ENCODE results near the gene CRB3.
"Not testable (repeated sequence)": the region's sequence is repeated elsewhere in the genome, so short reads cannot be mapped to it uniquely, and the experiment has no call there.

Gene CRB3

GRCh38 chr19:6495947-6496346, 31.9 kb downstream of the CRB3 start:
- DNase-seq, result no peak

DNA sequence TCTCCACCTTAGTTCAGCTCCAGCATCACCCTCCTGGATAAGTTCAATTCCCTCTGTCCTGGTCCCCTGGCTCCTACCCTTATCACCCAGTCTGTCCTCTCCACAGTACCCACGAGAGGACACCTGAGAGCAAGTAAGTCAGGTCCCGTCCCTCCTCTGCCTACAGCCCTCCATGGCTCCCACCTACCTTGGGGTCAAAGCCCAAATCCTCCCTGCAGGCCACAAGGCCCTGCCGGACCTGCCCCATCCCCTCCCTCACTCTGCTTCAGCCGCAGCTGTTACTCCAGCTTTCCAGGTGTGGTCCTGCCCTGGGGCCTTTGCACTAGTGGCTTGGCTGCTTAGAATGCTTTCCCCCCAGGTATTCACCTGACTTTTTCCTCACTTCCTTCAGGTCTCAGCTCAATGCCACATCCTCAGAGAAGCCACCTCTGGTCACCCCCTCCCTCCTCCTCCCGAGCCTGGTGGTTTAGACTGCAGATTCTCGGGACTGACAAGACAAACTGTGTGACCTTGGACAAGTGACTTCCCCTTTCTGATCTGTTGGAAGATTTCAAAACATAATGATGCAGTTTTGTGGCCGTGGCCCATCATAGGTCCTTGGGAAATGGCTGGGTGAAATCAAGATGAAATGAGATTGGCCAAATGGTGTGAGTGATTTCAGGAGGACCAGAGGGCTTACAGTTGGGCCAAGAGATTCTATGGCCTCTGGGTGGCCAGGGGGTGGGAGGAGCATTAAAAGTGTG, 34.4 kb downstream of the CRB3 start:
- peak; percentile 92 to 94 for DNase-seq

- no peak for DNase-seq
Measured at GRCh38 chr19:6499052-6499790, 35.1 kb downstream of the CRB3 start.

DNA sequence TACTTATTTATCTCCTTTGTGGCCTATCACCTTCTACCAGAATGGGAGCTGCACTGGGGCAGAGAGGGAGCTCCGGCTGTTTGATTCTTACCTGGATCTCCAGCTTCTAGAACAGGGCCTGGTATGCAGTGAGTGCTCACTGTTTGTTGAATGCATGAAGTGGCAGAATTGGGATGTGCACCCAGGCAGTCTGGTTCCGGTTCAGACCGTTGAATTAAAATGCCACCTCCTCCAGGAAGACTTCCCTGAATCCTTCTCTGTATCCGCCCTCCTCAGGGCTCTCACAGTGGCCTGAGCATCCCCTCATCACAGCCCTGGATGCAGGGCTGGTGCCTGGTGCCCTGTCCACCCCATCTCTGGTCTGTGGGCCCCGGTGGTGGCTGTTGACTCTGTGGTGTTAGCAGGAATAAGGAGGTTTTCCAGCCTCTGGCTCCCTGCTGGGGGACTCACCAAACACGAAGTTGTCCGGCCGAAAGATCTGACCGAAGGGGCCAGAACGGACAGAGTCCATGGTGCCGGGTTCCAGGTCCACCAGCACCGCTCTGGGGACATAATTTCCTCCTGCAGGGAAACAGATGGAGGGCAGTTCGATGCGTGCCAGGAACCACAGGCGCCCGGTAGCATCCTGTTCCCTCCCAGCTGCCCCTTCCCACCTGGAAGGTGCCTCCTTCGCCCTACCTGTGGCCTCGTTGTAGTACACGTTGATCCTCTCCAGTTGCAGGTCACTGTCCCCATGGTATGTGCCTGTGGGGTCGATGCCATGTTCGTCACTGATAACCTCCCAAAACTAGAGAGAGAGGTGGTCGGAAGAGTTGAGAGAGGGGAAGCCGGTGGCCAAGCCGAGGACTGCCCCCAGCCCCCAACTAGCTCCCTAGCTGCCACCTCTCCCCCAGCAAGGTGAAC, 37.0 kb downstream of the CRB3 start:
- DNase-seq, result no peak

DNA sequence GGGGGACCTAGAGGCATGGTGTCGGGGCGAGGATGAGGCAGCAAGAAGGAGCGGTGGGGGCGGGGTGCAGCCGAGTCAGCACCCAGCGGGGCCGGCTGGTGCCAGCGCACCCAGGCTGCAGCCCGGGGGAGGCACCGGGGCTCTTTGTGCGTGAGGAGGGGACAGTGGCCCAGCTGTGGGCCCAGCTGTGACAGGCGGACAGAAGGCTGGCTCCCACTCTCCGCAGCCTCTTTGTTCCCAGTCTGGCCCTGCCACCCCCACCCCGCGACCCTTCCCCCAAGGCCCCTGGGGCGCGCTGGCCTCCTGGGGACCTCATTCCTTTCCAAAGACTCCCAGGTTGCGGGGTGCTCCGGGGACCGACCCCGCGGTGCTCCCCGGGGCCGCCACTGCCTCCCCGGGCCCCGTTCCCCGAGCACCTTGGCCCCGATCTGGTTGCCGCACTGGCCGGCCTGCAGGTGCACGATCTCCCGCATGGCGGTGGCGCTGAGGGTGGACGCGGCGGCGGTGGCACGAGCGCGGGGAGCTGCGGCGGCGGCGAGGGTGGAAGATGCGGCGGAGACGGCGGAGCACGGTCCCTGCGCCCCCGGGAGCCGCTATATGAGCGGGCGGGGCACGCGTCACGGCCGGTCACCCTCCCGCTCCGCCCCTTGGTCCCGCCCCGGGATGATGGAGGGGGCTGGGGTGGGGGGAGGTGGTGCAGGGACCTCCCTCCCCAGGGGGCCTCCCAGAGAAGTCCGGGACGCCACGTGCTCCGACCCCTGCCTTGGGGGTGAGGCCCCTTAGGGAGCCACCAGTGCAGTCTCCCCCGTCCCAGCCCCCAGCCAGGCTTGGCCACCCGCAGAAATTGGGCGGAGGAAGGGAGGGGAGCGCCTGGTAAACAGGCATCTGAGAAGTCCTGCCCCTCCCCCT, 37.9 kb downstream of the CRB3 start, which contains the start of gene TUBB4A:
TUBB4A (minus strand) TSS at position 570 of the 909 bp plus-strand sequence; CDS start at position 473, 97 bp downstream.
- no peak for DNase-seq

DNA sequence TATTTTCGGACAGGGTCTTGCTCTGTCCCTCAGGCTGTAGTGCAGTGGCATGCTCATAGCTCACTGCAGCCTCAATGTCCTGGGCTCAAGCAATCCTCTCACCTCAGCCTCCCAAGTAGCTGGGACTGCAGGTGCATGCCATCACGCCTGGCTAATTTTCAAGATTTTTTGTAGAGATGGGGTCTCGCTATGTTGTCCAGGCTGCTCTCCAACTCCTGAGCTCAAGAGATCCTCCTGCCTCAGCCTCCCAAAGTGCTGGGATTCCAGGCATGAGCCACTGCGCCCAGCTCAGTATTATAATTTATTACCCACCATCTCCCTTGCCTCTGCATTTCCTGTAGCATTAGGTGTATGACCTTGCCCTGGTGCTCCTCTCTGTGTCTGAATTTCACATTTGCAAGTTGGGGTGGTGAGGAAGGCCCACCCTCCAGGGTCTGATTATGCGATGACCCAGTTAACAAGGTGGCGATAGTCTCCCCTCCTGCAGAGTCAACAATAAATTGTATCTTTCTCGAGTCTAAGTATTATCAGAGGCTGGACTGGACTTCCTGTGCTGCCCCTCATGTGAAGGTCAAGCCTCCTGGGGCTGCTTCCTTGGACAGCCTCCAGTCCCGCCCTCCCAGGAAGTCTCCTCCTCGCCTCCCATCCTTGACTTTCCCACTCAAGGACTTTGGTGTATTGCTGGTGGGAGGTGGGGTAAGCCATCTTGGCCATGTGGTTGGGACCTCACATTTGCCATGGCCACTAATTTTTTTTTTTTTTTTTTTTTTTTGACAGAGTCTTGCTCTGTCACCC, 39.5 kb downstream of the CRB3 start:
- no peak for DNase-seq

GRCh38 chr19:6508028-6508771, 44.1 kb downstream of the CRB3 start:
- DNase-seq, result not testable (repeated sequence)

DNA sequence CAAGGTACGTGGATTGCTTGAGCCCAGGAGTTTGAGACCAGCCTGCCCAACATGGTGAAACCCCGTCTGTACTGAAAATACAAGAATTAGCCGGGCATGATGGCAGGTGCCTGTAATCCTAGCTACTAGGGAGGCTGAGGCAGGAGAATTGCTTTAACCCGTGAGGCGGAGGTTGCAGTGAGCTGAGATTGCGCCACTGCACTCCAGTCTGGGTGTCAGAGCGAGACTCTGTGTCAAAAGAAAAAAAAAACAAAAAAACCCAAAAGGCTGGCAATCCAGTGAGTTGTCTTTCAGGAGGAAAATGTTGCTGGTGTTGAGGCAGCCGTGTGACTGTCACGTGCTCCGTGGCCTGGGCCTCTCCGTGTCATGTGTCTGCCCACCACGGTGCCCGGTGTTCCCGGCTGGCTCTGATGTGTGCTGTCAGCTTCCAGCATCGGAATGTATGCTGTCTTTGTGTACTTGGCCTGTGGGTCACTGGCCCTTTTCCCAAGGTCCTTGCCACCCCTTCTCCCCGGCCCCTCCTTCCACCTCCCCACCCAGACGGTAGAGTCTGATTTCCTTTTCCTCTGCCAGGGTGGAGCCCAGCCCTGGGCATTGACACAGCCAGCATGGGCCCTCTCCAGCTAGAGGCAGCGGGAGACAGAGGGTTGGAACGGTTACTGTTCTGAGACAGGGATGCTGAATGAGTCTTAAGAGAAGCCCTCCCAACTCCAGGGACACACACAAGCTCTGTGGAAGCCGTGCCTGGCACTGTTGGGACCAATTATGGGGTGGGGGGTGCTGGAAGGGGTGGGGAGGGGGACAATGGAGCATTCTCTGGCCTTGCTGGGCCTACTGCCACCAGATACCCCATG, 45.3 kb downstream of the CRB3 start:
- peak; percentile 51 to 69 for DNase-seq

GRCh38 chr19:6510618-6511017, 46.5 kb downstream of the CRB3 start:
- DNase-seq, result no peak

DNA sequence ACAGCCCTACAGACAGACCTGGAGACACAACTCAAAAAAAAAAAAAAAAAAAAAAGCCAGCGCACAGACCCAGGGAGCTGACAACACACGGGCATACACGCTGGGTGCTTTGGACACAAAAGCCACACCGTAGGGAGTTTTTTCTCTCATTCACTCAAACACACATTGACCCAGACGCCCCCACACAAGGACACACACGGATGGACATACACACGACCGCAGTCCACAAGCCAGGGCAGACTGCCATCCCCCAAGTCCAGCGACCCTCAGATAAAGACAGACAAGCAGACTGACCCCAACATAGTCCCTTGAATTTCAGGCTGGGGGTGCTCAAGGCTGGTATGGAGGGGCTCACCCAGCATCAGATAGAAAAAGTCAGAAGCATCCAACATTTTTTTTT, 50.0 kb downstream of the CRB3 start:
- no peak for DNase-seq

- DNase-seq, result no peak
Measured at GRCh38 chr19:6514926-6515544, 51.0 kb downstream of the CRB3 start.

DNA sequence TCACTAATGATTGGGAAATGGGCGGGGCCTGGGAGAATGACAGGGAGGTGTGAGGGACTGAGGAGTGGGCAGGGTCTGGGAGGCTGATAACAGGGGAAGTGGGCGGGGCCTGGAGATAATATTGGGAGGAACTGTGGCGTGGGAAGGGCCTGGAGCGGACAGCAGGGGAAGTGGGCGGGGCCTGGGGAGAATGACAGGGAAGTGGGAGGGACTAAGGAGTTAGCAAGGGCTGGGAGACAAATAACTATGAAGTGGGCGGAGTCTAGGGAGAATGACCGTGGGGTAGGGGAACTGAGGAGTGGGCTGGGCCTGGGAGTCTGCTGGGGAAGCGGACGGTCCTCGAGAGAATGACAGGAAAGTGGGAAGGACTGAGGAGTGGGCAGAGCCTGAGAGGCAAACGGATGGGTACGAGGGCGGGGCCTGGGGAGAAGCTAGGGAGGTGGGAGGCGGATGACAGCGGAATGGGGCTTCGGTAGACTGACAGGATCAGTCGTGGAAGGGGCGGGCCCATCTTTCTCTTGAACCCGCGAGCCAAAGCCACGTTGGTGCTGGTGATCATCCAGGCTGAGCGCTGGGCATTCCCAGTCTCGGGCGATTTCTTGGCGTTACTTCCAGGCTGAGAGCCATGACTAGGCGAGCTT, 52.1 kb downstream of the CRB3 start:
- peak; percentile 94 to 97 for DNase-seq
